Superior temporal gyrus (tissue), 1 donor: ENCODE data around the gene CSMD2.
"Not testable (repeated sequence)": the region's sequence is repeated elsewhere in the genome, so short reads cannot be mapped to it uniquely, and the experiment has no call there.

Source experiments
- DNase-seq: peaks from one replicate; pipeline ENCODE4 v3.0.0-alpha.2; 2016; ENCODE audit errors: extremely low spot score

The CSMD2 gene

DNA sequence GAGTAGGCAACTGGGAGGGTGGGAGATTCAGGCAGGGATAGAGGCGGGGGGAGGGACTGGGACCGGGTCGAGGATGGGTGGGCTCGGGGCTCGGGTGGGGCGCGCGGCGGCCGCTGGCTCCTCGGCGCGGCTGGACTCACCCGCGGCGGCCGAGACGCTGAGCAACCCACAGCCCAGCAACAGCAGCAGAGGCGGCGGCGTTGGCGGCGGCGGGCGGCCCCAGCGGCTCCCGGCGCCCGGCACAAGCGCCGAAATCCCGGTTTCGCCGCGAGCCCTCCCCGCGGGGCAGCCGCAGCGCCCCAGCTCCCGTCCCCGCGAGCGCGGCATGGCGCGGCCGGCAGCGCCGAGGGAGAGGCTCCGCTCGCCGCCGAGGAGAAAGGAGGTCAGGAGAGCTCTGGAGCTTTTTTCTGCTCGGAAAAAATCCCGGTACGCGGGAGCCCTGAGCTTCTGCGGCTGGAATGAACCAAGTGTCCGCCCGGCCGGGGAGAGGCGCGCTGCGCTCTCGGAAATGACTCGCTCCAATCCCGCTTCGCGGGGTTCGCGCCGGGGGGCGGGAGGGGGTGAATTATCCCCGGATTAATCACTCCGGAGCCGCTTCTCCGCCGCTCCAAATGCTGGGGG is at the start of gene CSMD2:
TSS of gene CSMD2 (minus strand) at position 460 of the 621 bp plus-strand sequence. CDS start at position 327, 133 bp downstream.
- DNase-seq, result peak; percentile 84

DNA sequence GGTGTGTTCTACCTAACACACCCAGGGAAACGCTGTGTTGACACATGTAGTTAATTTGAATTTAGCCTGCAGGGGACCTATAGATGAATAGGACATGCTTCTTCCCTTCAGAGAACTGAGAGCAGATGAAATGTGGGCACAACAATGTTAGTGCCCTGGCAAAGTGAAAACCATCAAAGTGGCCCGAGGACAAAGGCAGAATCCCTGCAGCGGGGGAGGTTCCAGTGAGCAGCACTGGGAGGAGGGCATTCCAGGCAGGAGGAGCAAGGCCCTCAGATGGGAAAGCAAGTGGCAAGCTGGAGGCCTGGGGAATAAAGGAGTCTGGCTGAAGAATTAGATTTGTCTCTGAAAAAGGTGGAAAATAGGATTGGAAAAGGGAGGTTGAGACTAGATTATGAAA is 48.9 kb upstream of the CSMD2 start:
- DNase-seq, result no peak

DNA sequence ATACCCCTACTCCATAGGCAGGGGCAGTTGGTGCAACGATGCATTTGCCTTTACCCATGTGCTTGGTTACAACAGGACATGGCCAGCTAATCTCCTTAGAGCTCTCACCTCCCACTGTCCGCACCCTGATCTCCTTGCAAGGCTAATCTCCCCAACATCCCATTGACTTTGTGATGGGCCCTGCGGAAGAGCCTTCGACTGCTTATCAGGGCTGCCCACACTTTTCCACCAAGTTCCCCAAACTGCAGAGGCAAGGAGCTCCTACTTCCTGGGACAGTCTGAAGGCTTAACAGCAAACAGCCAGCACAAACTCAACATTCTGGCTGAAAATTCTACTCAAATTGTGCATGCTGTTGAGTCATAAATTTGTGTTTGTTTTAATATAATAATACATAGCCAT is 47.6 kb upstream of the CSMD2 start:
- DNase-seq, result no peak

DNA sequence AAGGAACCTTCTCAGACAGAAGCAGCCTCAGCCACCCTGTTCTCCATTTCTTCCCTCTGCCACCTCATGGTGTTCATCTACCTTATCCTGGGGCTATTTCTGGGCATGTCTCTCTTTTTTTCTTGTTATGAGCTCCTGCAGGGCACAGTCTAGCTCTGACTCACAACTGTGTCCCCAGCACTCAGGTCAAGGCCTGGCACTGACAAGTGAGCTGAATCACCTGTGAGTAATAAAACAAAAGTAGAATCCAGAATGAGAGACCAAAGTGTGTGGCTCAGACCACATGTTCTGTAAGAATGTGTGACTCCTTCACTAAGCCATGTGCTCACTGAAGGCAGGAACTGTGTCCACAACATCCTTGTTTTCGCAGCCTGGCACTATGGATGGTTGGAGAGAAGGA is 34.9 kb upstream of the CSMD2 start:
- no peak for DNase-seq

DNA sequence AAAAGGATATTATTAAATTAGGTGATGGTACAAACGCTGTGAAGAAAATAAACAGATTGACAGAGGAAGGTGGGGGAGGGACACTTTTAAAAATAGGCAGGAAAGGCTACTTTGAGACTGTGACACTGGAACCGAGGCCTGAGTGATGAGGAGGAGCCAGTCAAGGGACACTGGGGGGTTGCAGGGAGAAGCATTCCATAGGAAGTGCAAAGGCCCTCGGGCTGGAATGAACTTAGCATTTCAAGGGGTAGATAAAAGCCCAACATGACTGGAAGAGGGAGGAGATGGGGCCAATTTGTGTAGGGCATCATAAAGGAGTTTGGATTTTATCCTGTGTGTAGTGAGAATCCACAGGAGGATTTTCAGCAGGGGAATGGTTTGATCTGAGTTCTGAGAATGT is 27.6 kb upstream of the CSMD2 start:
- no peak for DNase-seq

DNA sequence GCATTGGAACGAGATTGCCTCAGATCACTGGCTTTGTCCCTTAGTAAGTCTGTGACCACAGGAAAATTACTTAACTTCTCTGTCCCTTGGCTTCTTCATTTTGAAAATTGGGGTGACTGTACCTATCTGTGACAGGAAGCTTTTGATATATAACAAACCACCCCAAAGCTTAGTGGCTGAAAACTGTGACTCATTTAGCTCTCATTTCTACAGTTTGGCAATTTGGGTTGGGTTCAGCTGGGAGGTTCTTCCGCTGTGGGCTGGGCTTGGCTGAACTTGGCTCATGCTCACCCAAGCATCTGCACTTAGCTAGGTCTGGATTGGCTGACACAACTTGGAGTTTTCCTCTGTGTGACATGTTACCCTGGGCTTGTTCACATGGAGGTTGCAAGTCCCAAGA is 25.7 kb upstream of the CSMD2 start:
- no peak for DNase-seq

DNA sequence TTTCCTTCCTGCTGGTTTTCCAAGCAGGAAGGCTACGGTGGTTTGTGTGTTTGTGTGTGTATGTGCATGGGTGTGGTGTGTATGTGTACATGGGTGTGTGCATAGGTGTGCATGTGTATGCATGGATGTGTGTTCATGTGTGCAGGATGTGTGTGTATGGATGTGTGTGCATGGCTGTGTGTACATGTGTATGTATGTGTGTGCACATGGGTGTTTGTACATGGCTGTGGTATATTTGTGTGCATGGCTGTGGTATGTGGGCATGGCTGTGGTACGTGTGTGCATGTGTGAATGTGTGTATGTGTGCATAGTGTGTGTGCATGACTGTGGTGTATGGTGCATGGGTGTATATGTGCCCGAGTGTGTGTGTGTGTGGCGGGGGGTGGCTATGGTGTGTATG is 24.0 kb upstream of the CSMD2 start:
- no peak for DNase-seq

DNA sequence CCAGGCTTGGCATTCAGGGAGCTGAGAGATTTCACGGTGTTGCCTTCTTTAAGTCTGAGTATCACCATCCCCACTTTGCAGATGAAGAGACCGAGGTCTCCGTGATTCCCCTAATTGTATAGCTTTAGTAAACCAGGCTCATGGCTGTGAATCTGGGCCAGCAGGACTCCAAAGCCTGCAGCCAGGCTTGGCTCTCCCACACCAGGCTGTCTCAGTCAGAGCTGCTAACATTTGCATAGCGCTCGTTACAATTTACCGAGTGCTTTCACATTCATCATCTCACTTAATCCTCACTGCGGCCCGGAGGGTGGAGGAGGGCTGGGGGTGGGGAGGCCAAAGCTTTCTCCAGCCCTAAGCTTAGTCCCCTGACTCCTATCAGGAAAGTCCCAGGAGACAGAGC is 23.4 kb upstream of the CSMD2 start:
- DNase-seq, result no peak

DNA sequence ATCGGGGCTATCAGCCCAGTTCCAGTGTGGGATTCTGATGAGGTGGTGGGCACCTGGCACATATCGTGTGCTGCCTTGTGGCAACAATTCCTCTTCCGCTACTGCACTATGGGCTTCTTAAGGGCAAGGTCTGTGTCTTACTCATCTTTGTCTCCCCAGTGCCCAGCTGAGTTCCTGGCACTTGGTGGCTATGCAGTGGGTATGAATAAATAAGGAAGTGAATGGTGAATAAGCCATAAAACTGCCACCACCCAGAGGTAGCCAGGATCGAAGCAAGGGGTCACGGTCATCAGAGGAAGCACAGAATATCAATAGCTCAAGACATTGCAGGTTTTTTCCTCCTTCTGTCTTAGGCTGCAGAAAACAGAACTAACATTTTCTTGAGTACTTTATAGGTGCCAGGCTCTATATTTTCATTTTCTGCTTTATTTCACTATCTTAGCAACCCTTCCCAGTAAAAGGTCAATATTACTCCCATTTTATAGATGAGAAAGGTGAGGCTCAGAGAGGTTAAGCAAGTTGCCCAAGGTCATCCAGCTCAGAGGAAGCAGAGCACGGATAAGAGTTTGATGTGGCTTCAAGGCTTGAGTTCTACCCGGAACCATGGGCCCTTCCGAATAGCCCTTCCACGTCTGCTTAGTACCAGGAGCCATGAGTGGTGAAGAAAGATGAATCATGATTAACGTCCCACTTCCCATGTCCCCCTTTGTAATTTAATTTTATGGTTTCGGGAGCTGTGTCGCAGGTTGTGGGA is 21.9 kb upstream of the CSMD2 start:
- DNase-seq, result no peak

DNA sequence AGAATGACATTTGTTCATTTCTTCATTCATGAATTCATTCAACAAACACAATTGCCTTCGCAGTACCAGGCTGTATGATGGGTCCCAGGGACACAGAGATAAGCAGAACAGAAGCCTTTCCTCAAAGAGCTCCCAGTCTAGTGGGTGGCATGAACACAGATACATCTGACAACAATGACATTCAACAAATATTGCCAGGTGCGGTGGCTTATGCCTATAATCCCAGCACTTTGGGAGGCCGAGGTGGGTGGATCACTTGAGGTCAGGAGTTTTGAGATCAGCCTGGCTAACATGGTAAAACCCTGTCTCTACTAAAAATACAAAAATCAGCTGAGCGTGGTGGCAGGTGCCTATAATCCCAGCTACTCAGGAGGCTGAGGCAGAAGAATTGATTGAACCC is 18.4 kb upstream of the CSMD2 start:
- not testable (repeated sequence) for DNase-seq

DNA sequence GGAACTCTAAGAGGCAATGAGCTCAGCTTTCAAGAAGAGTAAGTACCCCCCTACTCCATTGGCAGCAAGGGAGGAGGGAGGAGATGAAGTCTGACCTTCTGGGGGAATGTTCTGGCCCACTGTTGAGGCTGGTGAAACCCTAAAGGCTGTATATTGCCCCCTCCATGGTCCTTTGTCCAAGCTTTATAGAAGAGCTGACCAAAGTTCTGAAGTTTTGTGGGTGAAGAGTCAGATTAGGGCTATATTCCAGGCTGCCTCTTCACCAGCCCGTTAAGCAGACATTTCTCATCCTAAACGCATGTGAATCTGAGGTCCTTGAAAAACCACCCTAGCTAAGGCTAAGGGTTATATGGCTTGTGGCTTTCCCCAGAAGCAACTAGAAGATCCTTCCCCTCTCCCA is 13.0 kb upstream of the CSMD2 start:
- no peak for DNase-seq

DNA sequence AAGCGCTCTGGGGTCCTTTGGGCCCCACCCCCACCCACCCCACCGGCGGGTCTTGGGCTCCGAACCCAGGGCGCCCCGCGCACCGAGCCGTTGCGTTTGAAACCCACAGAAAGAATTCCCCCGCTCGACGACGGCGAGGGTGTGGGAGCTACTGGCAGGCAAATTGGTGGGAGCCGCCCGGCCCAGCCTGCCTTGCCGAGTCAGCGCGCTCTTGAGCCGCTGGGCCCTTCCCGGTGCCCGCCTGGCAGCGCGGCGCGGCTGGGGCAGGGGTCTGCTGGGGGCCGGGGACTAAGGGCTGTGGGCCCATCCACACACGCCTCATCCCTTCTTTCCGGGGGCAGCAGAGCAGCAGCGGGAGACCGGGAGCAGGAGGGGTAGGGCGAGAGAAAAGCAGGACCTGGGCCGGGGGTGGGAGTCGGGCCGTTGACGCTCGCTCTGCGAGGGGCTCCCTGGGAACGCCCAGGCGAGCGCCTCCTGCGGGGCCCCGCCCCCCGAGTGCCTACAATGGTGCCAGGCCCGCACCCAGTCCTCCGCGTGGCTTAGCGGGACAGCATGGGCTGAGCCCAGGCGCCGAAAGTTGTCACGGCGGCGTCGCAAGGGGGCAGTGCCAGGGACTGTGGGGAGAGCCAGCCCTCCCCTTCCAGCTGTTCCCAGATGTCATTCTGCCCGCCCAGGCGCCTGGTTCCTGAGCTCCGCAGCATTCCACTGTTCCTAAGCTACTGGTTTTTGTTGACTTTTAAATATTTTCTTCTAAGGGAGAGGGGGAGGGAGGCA is 12.0 kb upstream of the CSMD2 start, which contains the start of gene C1orf94:
TSS of gene C1orf94 (plus strand) at position 78 of the 774 bp plus-strand sequence. CDS start 883 bp downstream, outside the sequence.
- no peak for DNase-seq

DNA sequence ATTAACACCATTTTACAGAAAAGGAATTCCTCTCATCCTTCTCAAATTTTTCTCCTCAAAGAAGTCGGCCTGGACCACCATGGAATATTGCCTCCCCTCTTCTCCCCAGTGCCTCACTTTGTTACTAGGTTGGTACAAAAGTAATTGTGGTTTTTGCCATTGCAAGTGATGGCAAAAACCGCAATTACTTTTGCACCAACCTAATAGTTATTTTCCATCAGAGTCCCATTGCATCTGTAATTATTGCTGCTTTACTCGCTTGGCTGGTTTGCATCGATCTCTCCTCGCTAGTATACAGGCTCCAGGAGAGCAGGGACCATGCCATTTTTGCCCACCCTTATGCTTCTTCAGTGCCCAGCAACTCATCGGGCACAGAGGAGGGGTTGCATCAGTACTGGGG is 10.7 kb upstream of the CSMD2 start:
- no peak for DNase-seq

DNA sequence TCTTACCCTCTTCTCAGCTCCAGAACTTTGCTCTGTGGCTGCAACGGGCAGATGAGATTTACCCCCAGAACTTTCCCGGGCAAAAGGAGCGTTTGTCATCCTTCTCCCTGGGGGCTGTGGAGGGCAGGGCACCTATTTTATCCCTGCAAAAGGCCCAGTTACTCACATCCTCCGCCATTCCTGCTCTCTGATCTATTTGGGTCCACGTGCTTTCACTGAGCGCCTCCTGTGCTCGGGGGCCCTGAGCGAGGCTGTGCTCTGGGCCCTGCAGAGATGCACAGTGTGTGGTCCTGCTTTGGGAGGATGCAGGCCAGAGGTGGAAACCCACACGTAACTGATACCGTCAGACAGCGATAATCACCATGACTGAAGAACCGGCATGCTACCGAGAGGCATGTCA is 2.4 kb upstream of the CSMD2 start:
- no peak for DNase-seq

DNA sequence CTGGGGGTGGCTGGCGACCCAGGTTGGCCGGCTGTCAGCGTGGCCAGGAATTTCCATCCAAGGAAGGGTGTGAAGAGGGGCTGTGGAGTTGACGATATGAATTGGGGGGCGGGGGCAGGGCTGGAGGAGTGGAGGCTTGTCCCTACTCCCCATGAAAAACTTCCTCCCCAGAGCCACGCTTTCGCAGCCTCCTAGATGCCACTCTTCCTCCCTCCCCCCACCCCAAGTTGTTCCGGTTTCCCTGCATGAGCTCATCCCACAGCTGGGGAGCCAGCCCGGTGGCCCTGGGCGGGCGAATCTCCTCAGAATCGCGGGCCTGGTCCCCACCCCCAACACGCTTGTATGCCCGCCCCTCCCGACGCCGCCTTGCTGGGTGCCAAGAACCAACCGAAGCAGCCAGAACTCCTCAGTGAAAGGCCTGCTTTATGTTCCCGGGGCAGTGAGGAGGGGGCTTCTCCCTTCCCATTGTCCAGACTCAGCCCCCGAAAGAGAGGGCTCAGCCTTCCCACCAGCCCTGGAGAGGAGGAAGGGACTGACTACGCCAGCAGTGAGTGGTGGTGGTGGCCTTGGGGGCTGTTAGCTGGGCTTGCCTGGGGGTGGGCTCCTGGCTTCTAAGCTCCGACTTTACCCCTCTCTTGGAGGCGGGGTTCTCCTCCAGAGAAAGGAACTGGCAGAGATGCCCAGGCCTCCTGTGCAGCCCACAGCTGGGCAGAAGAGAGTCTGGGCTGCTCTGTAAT is 1.8 kb upstream of the CSMD2 start:
- DNase-seq, result peak; percentile 81

DNA sequence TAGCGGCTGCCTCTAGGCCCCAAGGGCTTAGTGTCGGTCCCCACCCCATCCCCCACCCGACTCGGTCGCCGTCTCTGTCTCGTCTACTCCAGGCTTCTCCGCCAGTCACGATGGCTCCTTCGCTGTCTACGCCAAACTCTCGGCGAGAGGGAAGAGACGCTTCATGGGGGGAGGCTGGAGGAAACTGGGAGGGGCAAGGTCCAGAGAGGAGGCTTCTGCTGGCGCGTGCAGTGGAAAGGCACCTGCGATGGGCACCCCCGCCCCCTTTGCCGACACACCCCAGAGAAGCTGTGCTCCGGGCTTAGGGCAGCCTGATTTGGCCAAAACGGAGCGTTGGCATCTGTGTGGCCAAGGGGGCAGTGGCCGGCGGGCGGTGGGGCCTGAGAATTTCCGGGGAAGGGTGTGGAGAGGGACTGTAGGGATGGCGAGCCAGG is 1.2 kb upstream of the CSMD2 start:
- peak; percentile 35 for DNase-seq

DNA sequence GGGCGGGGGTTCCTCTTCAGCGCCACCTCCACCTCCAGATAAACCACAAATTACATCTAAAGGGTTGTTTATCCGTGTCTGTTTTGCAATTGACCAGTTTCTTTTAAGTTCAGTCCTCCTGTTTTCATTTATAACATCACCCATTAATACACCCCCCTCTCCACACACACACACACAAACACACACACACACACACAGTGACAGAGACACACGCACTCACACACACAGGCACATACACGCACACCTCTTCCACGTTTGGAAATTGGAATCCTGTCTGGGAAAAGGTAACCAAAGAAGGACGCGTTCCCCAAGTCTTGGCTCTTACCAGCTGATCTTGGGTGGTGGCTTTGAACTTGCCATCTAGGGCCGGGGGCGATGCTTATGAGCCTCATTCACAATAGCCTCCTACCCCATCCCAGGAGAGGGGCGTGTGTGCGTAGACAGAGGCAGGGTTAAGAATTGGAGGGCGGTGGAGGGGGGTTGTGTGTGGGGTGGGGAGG is 442 bp upstream of the CSMD2 start:
- peak; percentile 36 for DNase-seq

DNA sequence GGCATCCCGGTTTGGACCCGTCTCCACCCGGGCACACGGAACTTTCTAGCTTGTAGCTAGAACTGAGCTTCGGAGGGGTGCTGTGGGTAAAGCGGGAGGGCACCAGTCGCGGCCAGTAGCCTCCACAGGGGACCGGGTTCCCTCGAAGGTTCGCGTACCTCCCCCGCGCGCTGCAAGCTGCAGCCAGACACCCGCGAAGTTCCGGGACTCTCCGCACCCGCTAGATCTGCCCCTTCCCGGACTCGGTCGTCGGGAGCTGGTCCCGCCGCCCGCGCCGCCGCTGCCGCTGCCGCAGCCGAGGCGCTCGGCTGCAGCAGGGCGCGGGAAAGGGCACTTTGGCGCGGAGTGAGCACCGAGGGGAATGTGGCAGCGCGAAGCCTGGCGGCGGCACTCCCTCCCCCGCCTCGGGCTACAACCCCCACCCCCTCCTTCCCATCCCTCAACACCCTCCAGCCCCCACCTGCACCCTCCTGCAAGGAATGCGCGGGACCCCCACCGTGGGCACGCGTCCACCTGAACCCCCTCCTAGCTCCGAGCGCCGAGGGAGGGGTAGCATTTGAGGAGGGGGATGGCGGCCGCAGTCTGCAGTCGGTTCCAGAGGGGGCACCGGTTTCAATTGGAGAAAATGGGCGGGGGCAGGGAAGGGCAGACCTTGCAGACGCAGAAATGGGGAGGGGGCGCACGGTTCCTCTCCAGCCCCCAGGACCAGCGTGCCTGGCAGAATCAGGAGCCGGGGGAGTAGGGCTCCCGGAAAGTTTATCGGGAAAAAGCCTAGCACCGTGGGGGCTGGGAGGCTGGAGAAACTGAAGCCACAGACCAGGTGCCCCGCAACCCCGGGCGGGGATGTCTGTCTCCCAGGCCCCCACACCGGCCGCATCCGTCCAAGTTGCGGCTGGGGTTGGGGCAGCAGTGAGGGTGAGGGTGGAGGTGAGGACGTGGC is 968 bp downstream of the CSMD2 start:
- peak; percentile 27 for DNase-seq

DNA sequence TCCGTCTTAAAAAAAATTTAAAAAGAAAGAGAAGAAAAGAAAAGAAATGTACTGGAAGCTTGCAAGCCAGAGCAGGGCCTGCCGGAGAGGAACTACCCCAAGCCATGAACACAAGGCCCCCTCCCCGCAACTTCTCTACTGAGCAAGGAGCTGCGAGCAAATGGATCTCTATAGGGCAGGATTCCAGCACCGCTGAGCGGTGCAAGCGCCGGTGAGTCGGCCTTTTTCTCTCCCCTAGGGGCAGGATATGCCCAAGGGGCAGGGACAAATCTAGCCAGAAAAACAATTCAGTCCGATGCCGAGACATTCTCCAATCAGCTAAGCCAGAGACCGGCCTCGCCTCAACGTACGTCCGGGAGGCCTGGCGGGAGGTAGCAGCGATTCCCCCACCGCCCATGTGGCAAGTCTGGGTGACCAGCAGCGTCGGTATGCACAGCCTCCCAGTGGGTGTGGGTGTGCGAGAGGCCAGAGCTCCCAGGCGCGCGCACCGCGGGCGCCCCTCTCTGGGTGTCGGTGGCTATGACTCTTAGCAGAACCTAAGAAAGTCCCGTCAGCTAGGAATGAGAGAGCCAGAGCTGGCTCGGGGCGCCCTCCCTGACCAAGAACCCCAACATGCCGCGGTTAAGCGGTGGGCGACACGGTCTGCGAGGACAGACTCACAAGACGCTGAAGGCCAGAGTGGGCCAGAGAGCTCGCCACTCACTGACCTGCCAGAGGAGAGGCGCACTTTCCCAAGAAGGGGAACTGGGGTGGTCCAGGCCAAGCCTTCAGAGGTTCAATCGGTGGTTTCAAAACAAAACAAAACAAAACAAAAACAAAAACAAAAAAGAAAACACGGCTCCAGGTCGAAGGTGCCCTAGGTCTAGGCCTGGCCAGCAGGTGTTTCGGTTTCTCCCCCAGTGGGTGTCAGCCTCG is 1.9 kb downstream of the CSMD2 start:
- DNase-seq, result peak; percentile 92

DNA sequence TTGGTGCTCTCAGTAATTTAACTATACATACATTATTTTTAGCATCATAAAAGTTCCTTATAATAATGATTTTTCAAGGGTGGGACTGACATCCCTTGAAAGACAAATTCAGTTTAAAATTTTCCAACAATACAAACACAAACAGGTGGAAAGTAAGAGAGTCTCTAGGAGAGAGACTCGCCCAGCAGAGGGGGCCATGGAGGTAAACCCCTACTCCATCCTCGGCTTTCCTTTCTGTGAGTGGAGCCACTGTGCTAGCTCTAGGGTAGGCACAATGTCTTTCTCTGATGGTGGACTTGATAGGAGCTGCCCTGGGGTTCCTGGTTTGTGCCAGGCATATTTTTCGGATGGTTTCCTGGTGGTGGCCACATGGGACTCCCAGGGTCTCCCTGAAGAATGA is 8.3 kb downstream of the CSMD2 start:
- DNase-seq, result no peak
